K562 (cell line): ENCODE results near the gene TTC33.

Experiments used
- EZH2 ChIP-seq: IDR thresholded peaks from 2 replicates; pipeline ENCODE4 v1.6.1; 2012; ENCODE audit warnings: low read depth, mild to moderate bottlenecking, inconsistent platforms, low read length, borderline replicate concordance
- POLR2AphosphoS5 ChIP-seq: IDR thresholded peaks from 2 replicates; pipeline ENCODE4 v1.6.1; 2011; ENCODE audit warnings: mild to moderate bottlenecking, low read depth, low read length, moderate library complexity; ENCODE audit not compliant: control insufficient read depth, insufficient read depth
- YY1 ChIP-seq, 3 experiments: IDR thresholded peaks; 2 replicates each; pipeline ENCODE4 v1.6.1; 2011; ENCODE audit warnings: low read length in 2 of 3, mild to moderate bottlenecking in 2 of 3, moderate library complexity in 2 of 3, borderline replicate concordance in 1 of 3, control low read depth in 1 of 3, low read depth in 1 of 3; ENCODE audit not compliant: insufficient read depth in 3 of 3, insufficient replicate concordance in 2 of 3, control insufficient read depth in 1 of 3, insufficient read length in 1 of 3; ENCODE audit errors: extremely low read depth in 1 of 3
- ZNF274 ChIP-seq: IDR thresholded peaks from 2 replicates; pipeline ENCODE4 v1.6.1; 2011; ENCODE audit warnings: low read depth, mild to moderate bottlenecking, low read length, moderate library complexity, borderline replicate concordance
- ZSCAN29 ChIP-seq: fragments of 450-650 bp; IDR thresholded peaks from 2 replicates; pipeline ENCODE4 v1.6.1; 2017
- TF ChIP-seq, protein P1 (sequence below): IDR thresholded peaks from 2 replicates; pipeline ENCODE4 v1.6.1; 2016; ENCODE audit warnings: missing genetic modification characterization, missing compliant biosample characterization

DNA sequence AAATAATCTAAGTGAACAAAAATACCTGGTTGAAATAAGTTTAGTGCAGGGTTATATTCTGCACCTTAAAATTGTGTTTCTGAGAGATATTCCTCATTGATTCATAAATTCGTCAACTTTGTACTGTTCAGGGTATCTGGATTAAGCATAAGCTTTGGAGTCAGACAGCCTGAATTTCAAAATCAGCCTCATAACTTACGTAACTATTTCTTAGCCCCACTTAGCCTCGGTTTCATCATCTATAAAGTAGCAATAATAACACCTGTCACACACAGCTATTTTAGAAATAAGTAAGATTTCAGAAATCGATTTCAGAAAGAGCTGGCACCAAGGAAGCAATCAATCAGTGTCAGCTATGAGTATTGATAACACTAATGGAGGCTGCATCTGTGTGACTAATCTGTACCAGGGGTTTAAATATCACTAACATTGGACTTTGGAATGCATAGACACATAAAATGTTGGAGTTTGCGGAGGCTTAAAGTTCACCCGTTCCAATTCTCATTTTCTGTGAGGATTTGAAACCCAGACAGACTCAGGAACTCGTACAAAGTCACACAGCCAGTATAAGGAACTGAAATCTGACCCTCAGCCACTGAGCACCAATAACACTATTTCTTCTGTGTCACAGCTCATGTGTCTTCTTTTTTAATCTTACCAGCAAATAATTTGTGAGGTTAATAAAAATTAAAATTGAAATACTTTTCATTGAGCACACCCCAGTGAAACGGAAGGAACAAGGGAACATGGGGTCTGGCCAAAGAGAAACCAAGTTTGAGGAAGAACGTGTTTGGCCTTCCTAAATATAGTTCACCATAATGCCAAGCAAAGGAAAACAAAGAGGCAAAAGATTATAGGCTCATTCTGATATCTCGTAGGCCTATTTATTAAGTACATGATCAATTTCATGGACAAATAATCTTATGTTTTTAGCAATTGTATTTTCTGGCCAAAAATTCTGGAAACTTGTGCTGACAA, 270.5 kb downstream of the TTC33 start:
- TF ChIP-seq EZH2 (no peak), POLR2AphosphoS5 (no peak), ZNF274 (no peak), ZSCAN29 (no peak), YY1 (IDR thresholded peaks at IDR 0.05; ENCODE audit: borderline replicate concordance in 1 of 3, control insufficient read depth in 1 of 3, extremely low read depth in 1 of 3, insufficient read depth in 3 of 3, insufficient read length in 1 of 3, insufficient replicate concordance in 2 of 3, low read depth in 1 of 3, low read length in 2 of 3) (no peak)
- TF ChIP-seq, protein P1, sequence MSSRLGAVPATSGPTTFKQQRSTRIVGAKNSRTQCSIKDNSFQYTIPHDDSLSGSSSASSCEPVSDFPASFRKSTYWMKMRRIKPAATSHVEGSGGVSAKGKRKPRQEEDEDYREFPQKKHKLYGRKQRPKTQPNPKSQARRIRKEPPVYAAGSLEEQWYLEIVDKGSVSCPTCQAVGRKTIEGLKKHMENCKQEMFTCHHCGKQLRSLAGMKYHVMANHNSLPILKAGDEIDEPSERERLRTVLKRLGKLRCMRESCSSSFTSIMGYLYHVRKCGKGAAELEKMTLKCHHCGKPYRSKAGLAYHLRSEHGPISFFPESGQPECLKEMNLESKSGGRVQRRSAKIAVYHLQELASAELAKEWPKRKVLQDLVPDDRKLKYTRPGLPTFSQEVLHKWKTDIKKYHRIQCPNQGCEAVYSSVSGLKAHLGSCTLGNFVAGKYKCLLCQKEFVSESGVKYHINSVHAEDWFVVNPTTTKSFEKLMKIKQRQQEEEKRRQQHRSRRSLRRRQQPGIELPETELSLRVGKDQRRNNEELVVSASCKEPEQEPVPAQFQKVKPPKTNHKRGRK (tag), result no peak
